H1 (cell line): ENCODE measurements around the gene SCUBE2. TPM values are rescaled to one million over a fixed set of nuclear protein-coding genes. Genes with fewer than 3 reads are reported as not detected.

ENCODE experiments used
- BCL11A ChIP-seq, 2 experiments: IDR thresholded peaks; one replicate each; pipeline ENCODE4 v1.6.1; 2011; ENCODE audit warnings: low read depth in 2 of 2, low read length in 2 of 2, mild to moderate bottlenecking in 2 of 2
- polyA plus RNA-seq, 7 experiments: library from polyadenylated mRNA; depleted of rRNA in 3 of 7; stranded (reverse) in 5 of 7; unstranded in 2 of 7; fragments of >200 nt in 5 of 7; fragments of 200-250 nt in 2 of 7; gene quantifications; 1 replicate in 5 of 7; 2 replicates in 1 of 7; 4 replicates in 1 of 7; pipeline versions ENCODE4 v1.2.1 to v1.2.3, GENCODE V29; 2011 to 2013; ENCODE audit warnings: missing spikeins in 2 of 7, mixed read lengths in 2 of 7
- total RNA-seq: library from RNA; stranded (reverse); fragmentation: NEBNext Ultra II Directional; extraction: Animal tissue kit (Norgen Biotek cat#: 25700); gene quantifications from 2 replicates; pipeline ENCODE4 v1.2.1, GENCODE V29; 2021

The SCUBE2 gene
- total and polyA plus RNA-seq, 2 of the 8 experiments (the other 6 are each of a cell fraction or from before 2014, with no cell fraction given), result 0.29 to 1.2 TPM

DNA sequence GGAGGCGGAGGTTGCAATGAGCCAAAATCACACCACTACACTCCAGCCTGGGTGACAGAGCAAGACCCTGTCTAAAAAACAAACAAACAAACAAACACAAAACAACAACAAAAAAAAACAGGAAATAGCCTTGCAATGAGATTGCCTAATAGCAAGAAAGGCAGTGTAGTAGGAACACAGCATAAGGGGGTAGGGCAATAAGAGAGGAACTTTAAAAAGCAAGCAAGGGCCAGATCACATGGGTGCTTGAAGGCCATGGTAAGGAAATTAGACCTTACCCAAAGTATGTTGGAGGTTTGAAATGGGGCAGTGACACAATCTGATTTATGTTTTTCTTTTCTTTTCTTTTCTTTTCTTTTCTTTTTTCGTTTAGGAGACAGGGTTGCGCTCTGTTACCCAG, 52.9 kb downstream of the SCUBE2 start (continued):
- no peak for TF ChIP-seq BCL11A (IDR thresholded peaks at IDR 0.05; ENCODE audit: low read depth in 2 of 2, low read length in 2 of 2)
